Liver (tissue), 9 donors: Measurements from ENCODE around the gene PSEN2. TPM values are rescaled to one million over a fixed set of nuclear protein-coding genes. Genes with fewer than 3 reads are reported as not detected.
"Not testable (repeated sequence)": the region's sequence is repeated elsewhere in the genome, so short reads cannot be mapped to it uniquely, and the experiment has no call there.

Experiments used
- DNase-seq: peaks from one replicate; pipeline ENCODE4 v3.0.0-alpha.2; 2017; ENCODE audit warnings: low spot score
- H3K27ac ChIP-seq, 2 donors: one replicate each; pipeline ENCODE4 v1.7.0; 2013; ENCODE audit warnings: inconsistent platforms in 2 of 2, low read length in 2 of 2, control low read depth in 1 of 2, low read depth in 1 of 2, mild to moderate bottlenecking in 1 of 2
- H3K27me3 ChIP-seq, 4 donors: one replicate each; pipeline versions ENCODE4 v1.6.1 to v1.7.0; 2013; ENCODE audit warnings: low read length in 3 of 4, inconsistent platforms in 1 of 4, mild to moderate bottlenecking in 1 of 4, moderate library complexity in 1 of 4; ENCODE audit not compliant: control insufficient read depth in 4 of 4, insufficient read depth in 4 of 4
- H3K36me3 ChIP-seq, 4 donors: one replicate each; pipeline versions ENCODE4 v1.6.1 to v1.7.0; 2013; ENCODE audit warnings: low read length in 3 of 4, mild to moderate bottlenecking in 3 of 4, low read depth in 1 of 4, moderate library complexity in 1 of 4; ENCODE audit not compliant: control insufficient read depth in 4 of 4, insufficient read depth in 3 of 4
- H3K4me1 ChIP-seq, 4 donors: one replicate each; pipeline versions ENCODE4 v1.6.1 to v1.7.0; 2013; ENCODE audit warnings: low read length in 3 of 4, mild to moderate bottlenecking in 3 of 4, moderate library complexity in 1 of 4; ENCODE audit not compliant: control insufficient read depth in 4 of 4, insufficient read depth in 4 of 4
- H3K4me3 ChIP-seq, 3 donors: one replicate each; pipeline versions ENCODE4 v1.6.1 to v1.7.0; 2013; ENCODE audit warnings: low read length in 3 of 3, control low read depth in 1 of 3, low read depth in 1 of 3, mild to moderate bottlenecking in 1 of 3
- H3K9ac ChIP-seq, 2 donors: one replicate each; pipeline ENCODE4 v1.7.0; 2013; ENCODE audit warnings: low read length in 2 of 2, mild to moderate bottlenecking in 2 of 2, moderate library complexity in 2 of 2, control low read depth in 1 of 2, low read depth in 1 of 2
- H3K9me3 ChIP-seq, 4 donors: one replicate each; pipeline versions ENCODE4 v1.6.1 to v1.7.0; 2013; ENCODE audit warnings: low read length in 3 of 4; ENCODE audit not compliant: control insufficient read depth in 4 of 4
- EGR1 ChIP-seq, 2 donors: IDR thresholded peaks; 2 replicates each; pipeline ENCODE4 v1.6.1; 2016 to 2018; ENCODE audit warnings: antibody characterized with exemption in 2 of 2, low read depth in 2 of 2
- FOXA1 ChIP-seq: IDR thresholded peaks from 2 replicates; pipeline ENCODE4 v1.6.1; 2016; ENCODE audit warnings: antibody characterized with exemption
- FOXA2 ChIP-seq: IDR thresholded peaks from 2 replicates; pipeline ENCODE4 v1.6.1; 2016; ENCODE audit warnings: antibody characterized with exemption
- HNF4A ChIP-seq, 2 donors: conservative IDR thresholded peaks; 2 replicates each; pipeline ENCODE4 v1.6.1; 2016; ENCODE audit warnings: antibody characterized with exemption in 2 of 2, mild to moderate bottlenecking in 2 of 2
- HNF4G ChIP-seq: IDR thresholded peaks from 2 replicates; pipeline ENCODE4 v1.6.1; 2016; ENCODE audit warnings: antibody characterized with exemption
- JUND ChIP-seq, 2 donors: IDR thresholded peaks; 2 replicates each; pipeline ENCODE4 v1.6.1; 2016; ENCODE audit warnings: antibody characterized with exemption in 2 of 2
- RAD21 ChIP-seq, 2 donors: IDR thresholded peaks; 2 replicates each; pipeline ENCODE4 v1.6.1; 2016; ENCODE audit warnings: antibody characterized with exemption in 2 of 2, mild to moderate bottlenecking in 2 of 2
- RXRA ChIP-seq, 2 donors: IDR thresholded peaks; 2 replicates each; pipeline ENCODE4 v1.6.1; 2017 to 2018; ENCODE audit warnings: antibody characterized with exemption in 2 of 2, mild to moderate bottlenecking in 1 of 2
- SP1 ChIP-seq: IDR thresholded peaks from 2 replicates; pipeline ENCODE4 v1.6.1; 2018; ENCODE audit warnings: antibody characterized with exemption, mild to moderate bottlenecking
- TAF1 ChIP-seq: conservative IDR thresholded peaks from 2 replicates; pipeline ENCODE4 v1.6.1; 2016; ENCODE audit warnings: antibody characterized with exemption, mild to moderate bottlenecking
- YY1 ChIP-seq: IDR thresholded peaks from 2 replicates; pipeline ENCODE4 v1.6.1; 2016; ENCODE audit warnings: antibody characterized with exemption, mild to moderate bottlenecking
- WGBS: extraction: QIAGEN DNeasy Blood & Tissue Kit; methylation state at CpG from one replicate; pipeline ENCODE4 v1.1.7; 2013; 5-methylcytosine and 5-hydroxymethylcytosine counted together
- polyA plus RNA-seq, 2 donors: library from polyadenylated mRNA; stranded (reverse) in 1 of 2; unstranded in 1 of 2; fragments of 200-250 nt in 1 of 2; fragments of >200 nt in 1 of 2; fragmentation: Nextera tagmentation in 1 of 2; extraction: Ambion mirVana in 1 of 2; gene quantifications; one replicate each; pipeline versions ENCODE4 v1.2.1 to v1.2.3, GENCODE V29; 2013 to 2015
- total RNA-seq, 2 donors: library from RNA; depleted of rRNA; stranded (reverse); fragments of >200 nt; gene quantifications; one replicate each; pipeline ENCODE4 v1.2.3, GENCODE V29; 2014
- TF ChIP-seq, protein P1 (sequence below): IDR thresholded peaks from 2 replicates; pipeline ENCODE4 v1.6.1; 2016; ENCODE audit warnings: antibody characterized with exemption
- TF ChIP-seq, protein P2 (sequence below): IDR thresholded peaks from 2 replicates; pipeline ENCODE4 v1.6.1; 2016; ENCODE audit warnings: antibody characterized with exemption
- TF ChIP-seq, protein P3 (sequence below): IDR thresholded peaks from 2 replicates; pipeline ENCODE4 v1.6.1; 2016; ENCODE audit warnings: antibody characterized with exemption
- TF ChIP-seq, protein P4 (sequence below): fragments of 150-350 bp; IDR thresholded peaks from 2 replicates; pipeline ENCODE4 v1.5.1; 2017; ENCODE audit warnings: improper control_type of control experiment, low read depth, low read length; ENCODE audit not compliant: missing input control
- TF ChIP-seq, protein P5 (sequence below): IDR thresholded peaks from 2 replicates; pipeline ENCODE4 v1.6.1; 2016; ENCODE audit warnings: antibody characterized with exemption, mild to moderate bottlenecking
- donor health status: healthy.
- donor health status: healthy.
- donor health status: healthy.
- donor health status: healthy.
- donor health status: healthy.

Gene PSEN2
- total and polyA plus RNA-seq, 4 donors = 6.9 to 19.0 (median 10.8) TPM

- Histone ChIP-seq H3K9me3 (no peaks in the 10 kb centered on the region), H3K4me1 (no peaks in the 10 kb centered on the region), H3K27me3 (no peaks in the 10 kb centered on the region), H3K4me3 (no peak overlapping the region), H3K27ac (no peak overlapping the region), H3K36me3 (no peaks in the 10 kb centered on the region), H3K9ac (no peak overlapping the region)
- 74% methylated on average over 1 of the region's 1 CpG for WGBS
- TF ChIP-seq RXRA (IDR thresholded peaks at IDR 0.05) = no peak
- TF ChIP-seq RAD21 (IDR thresholded peaks at IDR 0.05) = no peak
- TF ChIP-seq, protein P1, sequence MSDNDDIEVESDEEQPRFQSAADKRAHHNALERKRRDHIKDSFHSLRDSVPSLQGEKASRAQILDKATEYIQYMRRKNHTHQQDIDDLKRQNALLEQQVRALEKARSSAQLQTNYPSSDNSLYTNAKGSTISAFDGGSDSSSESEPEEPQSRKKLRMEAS = no peak
- TF ChIP-seq EGR1 (IDR thresholded peaks at IDR 0.05; ENCODE audit: low read depth in 2 of 2) = no peak
- DNase-seq = no peak
These were observed 23.6 kb upstream of the PSEN2 start for GRCh38 chr1:226846786-226847185.

- not testable (repeated sequence) for H3K4me3 ChIP-seq, H3K27ac ChIP-seq, DNase-seq, H3K9ac ChIP-seq, H3K27me3 ChIP-seq, H3K4me1 ChIP-seq, H3K36me3 ChIP-seq, H3K9me3 ChIP-seq
- 92% methylated on average over 1 of the region's 1 CpG for WGBS
These were observed 15.9 kb upstream of the PSEN2 start for GRCh38 chr1:226854548-226854947.

DNA sequence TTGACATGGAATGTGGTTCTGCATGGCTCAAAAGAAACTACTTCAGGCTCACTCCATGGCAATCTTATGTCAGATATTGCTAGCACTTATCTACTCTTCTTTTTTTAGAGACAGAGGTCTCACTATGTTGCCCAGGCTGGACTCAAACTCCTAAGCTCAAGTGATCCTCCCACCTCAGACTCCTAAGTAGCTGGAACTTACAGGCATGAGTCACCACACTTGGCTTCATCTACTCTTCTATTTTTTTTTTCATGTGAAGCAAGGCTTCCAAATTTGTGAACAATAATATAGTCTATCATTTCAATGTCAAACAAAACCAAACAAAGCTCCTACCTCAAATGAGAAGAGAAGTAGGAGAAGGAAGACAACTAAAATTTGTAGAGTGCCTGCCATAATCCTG, 7.5 kb upstream of the PSEN2 start:
- Histone ChIP-seq H3K36me3 (no peaks in the 10 kb centered on the region), H3K9me3 (no peaks in the 10 kb centered on the region), H3K4me3 (no peak overlapping the region), H3K27me3 (no peaks in the 10 kb centered on the region), H3K4me1 (peaks cover 5 to 21% (median 14%) of the 10 kb centered on the region in 4 donors), H3K27ac (no peak overlapping the region), H3K9ac (no peak overlapping the region)
- no peak for DNase-seq
- TF ChIP-seq RXRA (IDR thresholded peaks at IDR 0.05) = no peak
- TF ChIP-seq HNF4G = no peak
- TF ChIP-seq, protein P2, sequence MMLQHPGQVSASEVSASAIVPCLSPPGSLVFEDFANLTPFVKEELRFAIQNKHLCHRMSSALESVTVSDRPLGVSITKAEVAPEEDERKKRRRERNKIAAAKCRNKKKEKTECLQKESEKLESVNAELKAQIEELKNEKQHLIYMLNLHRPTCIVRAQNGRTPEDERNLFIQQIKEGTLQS = no peak

GRCh38 chr1:226863446-226863845, 7.0 kb upstream of the PSEN2 start:
- WGBS = 88% methylated on average over 5 of the region's 5 CpGs
- Histone ChIP-seq H3K4me3 (no peak overlapping the region), H3K36me3 (no peaks in the 10 kb centered on the region), H3K9ac (no peak overlapping the region), H3K4me1 (peaks cover 5 to 21% (median 14%) of the 10 kb centered on the region in 4 donors), H3K9me3 (no peaks in the 10 kb centered on the region), H3K27me3 (no peaks in the 10 kb centered on the region), H3K27ac (no peak overlapping the region)
- DNase-seq = no peak
- TF ChIP-seq SP1 = no peak
- no peak for TF ChIP-seq HNF4A (conservative IDR thresholded peaks at IDR 0.05)
- TF ChIP-seq YY1 = no peak
- TF ChIP-seq, protein P2 = no peak
- TF ChIP-seq, protein P1 = no peak
- TF ChIP-seq, protein P3, sequence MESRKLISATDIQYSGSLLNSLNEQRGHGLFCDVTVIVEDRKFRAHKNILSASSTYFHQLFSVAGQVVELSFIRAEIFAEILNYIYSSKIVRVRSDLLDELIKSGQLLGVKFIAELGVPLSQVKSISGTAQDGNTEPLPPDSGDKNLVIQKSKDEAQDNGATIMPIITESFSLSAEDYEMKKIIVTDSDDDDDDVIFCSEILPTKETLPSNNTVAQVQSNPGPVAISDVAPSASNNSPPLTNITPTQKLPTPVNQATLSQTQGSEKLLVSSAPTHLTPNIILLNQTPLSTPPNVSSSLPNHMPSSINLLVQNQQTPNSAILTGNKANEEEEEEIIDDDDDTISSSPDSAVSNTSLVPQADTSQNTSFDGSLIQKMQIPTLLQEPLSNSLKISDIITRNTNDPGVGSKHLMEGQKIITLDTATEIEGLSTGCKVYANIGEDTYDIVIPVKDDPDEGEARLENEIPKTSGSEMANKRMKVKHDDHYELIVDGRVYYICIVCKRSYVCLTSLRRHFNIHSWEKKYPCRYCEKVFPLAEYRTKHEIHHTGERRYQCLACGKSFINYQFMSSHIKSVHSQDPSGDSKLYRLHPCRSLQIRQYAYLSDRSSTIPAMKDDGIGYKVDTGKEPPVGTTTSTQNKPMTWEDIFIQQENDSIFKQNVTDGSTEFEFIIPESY = no peak
- TF ChIP-seq RAD21 (IDR thresholded peaks at IDR 0.05) = no peak
- no peak for TF ChIP-seq JUND (IDR thresholded peaks at IDR 0.05)
- no peak for TF ChIP-seq FOXA1
- TF ChIP-seq, protein P4, sequence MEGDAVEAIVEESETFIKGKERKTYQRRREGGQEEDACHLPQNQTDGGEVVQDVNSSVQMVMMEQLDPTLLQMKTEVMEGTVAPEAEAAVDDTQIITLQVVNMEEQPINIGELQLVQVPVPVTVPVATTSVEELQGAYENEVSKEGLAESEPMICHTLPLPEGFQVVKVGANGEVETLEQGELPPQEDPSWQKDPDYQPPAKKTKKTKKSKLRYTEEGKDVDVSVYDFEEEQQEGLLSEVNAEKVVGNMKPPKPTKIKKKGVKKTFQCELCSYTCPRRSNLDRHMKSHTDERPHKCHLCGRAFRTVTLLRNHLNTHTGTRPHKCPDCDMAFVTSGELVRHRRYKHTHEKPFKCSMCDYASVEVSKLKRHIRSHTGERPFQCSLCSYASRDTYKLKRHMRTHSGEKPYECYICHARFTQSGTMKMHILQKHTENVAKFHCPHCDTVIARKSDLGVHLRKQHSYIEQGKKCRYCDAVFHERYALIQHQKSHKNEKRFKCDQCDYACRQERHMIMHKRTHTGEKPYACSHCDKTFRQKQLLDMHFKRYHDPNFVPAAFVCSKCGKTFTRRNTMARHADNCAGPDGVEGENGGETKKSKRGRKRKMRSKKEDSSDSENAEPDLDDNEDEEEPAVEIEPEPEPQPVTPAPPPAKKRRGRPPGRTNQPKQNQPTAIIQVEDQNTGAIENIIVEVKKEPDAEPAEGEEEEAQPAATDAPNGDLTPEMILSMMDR = no peak
- no peak for TF ChIP-seq EGR1 (IDR thresholded peaks at IDR 0.05; ENCODE audit: low read depth in 2 of 2)
- TF ChIP-seq, protein P5, sequence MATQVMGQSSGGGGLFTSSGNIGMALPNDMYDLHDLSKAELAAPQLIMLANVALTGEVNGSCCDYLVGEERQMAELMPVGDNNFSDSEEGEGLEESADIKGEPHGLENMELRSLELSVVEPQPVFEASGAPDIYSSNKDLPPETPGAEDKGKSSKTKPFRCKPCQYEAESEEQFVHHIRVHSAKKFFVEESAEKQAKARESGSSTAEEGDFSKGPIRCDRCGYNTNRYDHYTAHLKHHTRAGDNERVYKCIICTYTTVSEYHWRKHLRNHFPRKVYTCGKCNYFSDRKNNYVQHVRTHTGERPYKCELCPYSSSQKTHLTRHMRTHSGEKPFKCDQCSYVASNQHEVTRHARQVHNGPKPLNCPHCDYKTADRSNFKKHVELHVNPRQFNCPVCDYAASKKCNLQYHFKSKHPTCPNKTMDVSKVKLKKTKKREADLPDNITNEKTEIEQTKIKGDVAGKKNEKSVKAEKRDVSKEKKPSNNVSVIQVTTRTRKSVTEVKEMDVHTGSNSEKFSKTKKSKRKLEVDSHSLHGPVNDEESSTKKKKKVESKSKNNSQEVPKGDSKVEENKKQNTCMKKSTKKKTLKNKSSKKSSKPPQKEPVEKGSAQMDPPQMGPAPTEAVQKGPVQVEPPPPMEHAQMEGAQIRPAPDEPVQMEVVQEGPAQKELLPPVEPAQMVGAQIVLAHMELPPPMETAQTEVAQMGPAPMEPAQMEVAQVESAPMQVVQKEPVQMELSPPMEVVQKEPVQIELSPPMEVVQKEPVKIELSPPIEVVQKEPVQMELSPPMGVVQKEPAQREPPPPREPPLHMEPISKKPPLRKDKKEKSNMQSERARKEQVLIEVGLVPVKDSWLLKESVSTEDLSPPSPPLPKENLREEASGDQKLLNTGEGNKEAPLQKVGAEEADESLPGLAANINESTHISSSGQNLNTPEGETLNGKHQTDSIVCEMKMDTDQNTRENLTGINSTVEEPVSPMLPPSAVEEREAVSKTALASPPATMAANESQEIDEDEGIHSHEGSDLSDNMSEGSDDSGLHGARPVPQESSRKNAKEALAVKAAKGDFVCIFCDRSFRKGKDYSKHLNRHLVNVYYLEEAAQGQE = no peak
- TF ChIP-seq TAF1 = no peak
- no peak for TF ChIP-seq RXRA (IDR thresholded peaks at IDR 0.05)
- no peak for TF ChIP-seq HNF4G
- no peak for TF ChIP-seq FOXA2
